ENCODE data around the gene FNBP1.
"Not testable (repeated sequence)": the region's sequence is repeated elsewhere in the genome, so short reads cannot be mapped to it uniquely, and the experiment has no call there.

Gene FNBP1

GRCh38 chr9:129979071-129979745 is 63.8 kb downstream of the FNBP1 start:
- in situ Hi-C loops (cut with HindIII; ENCODE audit: low pct_ligation_motif_present, low pct_unique_long_range_greater_than_20kb, low sequenced_read_pairs), result no loop called here
- no peak for DNase-seq

GRCh38 chr9:129972816-129973215 is 70.2 kb downstream of the FNBP1 start:
- in situ Hi-C loops (cut with HindIII; ENCODE audit: low pct_ligation_motif_present, low pct_unique_long_range_greater_than_20kb, low sequenced_read_pairs), result no loop called here
- DNase-seq, result no peak

- DNase-seq, result no peak
- in situ Hi-C loops (cut with HindIII; ENCODE audit: low pct_ligation_motif_present, low pct_unique_long_range_greater_than_20kb, low sequenced_read_pairs), result no loop called here
These were observed 74.1 kb downstream of the FNBP1 start for GRCh38 chr9:129968690-129969485.

DNA sequence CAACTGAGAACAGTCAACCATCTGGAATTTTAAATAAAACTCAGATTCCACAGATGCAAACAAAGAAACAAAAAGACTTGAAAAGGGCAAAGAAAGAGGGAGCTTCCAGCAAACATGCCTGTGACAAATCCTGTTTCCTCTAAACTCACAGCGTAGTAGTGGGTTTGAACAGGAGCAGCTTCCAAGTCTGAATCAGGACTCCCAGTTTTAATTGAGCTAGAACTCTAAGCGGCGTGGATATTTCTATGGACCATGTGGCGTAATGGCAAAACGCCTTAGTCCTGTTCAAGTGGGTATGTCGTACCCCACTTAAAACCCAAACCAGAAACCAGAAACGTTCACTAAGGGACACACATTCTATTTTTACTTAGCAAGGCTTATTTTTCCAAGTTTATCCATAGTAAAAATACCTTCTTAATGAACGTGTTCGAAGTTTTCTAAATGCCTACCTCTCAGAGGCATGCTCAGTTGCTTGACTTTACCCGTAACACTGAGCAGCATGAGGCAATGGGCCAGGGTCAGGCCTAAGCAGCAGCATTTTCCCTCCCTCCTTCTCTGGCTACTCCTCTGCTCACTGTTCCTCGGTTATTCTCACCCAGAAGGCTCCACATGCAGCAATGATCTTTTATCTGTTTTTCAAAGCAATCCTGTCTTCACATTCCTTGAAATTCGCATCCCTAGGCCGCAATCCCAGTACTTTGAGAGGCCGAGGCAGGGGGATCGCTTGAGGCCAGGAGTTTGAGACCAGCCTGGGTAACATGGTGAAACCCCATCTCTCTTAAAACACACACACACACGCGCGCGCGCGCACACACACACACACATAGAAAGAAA is 77.9 kb downstream of the FNBP1 start:
- in situ Hi-C loops (cut with HindIII; ENCODE audit: low pct_ligation_motif_present, low pct_unique_long_range_greater_than_20kb, low sequenced_read_pairs), result no loop called here
- no peak for DNase-seq

DNA sequence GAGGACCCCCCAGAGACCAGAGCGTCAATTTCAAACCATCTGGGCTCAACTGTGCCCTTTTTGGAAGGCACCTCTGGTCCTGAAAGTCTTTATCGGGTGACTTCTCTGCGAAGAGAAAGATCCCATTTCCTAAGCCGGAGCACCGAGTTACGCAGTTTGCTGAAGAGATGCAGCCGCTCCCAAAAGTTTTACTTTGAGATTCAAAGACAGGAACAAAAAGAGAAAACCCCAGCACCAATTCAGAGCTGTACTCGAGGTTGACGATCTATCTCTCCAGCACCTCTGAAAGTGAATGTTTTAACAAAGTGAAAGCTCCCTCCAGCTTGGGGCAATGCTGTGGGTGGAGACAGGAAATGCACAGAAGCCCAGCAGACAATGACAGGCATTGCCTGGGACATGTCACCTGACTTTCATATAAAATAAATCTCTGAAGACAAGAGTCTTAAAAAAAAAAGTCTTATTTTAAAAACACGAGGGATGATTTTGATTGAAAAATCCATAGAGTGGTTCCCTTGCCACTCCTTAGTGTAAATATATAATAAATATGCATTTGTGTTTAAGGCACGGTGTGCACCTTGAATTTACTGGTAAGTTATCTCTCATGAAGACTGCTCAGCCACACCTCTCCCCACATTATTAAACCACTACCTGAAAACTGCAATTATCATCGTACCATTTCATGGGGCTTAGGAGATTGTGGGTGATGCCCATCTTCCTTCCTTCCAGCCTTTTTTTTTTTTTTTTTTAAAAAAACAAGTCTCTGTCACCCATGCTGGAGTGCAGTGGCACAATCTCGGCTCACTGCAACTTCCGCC is 79.9 kb downstream of the FNBP1 start:
- in situ Hi-C loops (cut with HindIII; ENCODE audit: low pct_ligation_motif_present, low pct_unique_long_range_greater_than_20kb, low sequenced_read_pairs), result no loop called here
- no peak for DNase-seq

DNA sequence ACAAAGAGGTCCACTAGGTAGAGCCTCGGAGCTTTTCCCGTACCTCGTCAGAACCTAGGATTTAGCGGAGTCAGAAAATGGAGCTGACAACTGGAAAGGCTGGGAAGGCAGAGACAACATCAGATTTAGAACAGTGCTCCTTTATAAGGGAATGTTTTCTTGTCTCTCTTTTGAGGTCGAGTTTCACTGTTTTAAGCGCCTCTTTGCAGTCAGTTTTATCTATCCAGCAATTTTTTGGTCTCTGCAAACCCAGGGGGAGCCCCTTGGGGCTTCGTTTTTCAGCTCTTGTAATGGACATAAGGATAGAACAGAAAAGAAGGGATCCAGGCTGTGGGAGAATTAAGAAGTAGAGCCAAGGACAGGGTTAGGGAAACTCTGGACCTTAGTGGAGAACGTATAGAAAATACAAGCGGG is 80.5 kb downstream of the FNBP1 start:
- no peak for DNase-seq
- in situ Hi-C loops (cut with HindIII; ENCODE audit: low pct_ligation_motif_present, low pct_unique_long_range_greater_than_20kb, low sequenced_read_pairs), result no loop called here

- in situ Hi-C loops (cut with HindIII; ENCODE audit: low pct_ligation_motif_present, low pct_unique_long_range_greater_than_20kb, low sequenced_read_pairs), result no loop called here
- no peak for DNase-seq
These were observed 84.2 kb downstream of the FNBP1 start for GRCh38 chr9:129958796-129959195.

GRCh38 chr9:129954868-129955550 is 88.0 kb downstream of the FNBP1 start:
- in situ Hi-C loops (cut with HindIII; ENCODE audit: low pct_ligation_motif_present, low pct_unique_long_range_greater_than_20kb, low sequenced_read_pairs), result no loop called here

DNA sequence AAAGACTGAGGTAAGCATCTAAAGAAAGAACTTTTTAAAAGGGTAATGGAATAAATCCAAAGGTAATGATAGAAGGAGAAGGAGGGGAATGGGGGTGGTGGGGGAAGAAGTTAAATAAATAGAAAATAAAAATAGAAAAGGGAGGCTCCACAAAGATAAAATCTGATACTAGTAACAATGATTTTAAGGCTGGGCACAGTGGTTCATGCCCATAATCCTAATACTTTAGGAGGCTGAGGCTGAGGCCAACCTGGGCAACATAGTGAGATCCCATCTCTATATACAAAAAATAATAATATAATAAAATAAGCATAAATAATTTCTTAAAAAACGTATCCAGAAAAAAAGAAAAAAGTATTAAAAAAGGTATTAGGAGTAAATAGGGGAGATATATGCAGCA is 89.3 kb downstream of the FNBP1 start:
- DNase-seq, result no peak
- in situ Hi-C loops (cut with HindIII; ENCODE audit: low pct_ligation_motif_present, low pct_unique_long_range_greater_than_20kb, low sequenced_read_pairs), result no loop called here

More at GRCh38 chr9:129954868-129955550, 88.0 kb downstream of the FNBP1 start:
- no peak for DNase-seq

GRCh38 chr9:129952337-129952736 is 90.7 kb downstream of the FNBP1 start:
- no peak for DNase-seq
- in situ Hi-C loops (cut with HindIII; ENCODE audit: low pct_ligation_motif_present, low pct_unique_long_range_greater_than_20kb, low sequenced_read_pairs), result no loop called here

DNA sequence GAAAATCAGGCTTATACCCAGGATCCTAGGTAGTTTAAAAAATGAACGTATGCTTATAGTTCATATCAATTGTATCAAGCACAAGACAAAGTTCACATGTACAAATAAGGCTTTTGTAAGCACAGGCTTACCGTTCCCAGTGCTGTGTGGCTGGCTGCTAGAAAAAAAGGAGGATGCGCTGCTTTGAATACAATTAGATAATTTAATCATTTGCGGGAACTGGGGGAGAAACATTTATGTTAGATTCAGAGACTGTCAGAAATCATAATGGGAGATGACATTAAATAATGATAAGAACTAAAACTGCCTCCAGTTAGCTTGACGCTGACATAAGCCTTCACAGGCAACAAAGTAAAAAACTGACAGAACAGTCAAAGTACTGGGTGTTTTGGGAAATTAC is 93.2 kb downstream of the FNBP1 start:
- no peak for DNase-seq
- in situ Hi-C loops (cut with HindIII; ENCODE audit: low pct_ligation_motif_present, low pct_unique_long_range_greater_than_20kb, low sequenced_read_pairs), result no loop called here

DNA sequence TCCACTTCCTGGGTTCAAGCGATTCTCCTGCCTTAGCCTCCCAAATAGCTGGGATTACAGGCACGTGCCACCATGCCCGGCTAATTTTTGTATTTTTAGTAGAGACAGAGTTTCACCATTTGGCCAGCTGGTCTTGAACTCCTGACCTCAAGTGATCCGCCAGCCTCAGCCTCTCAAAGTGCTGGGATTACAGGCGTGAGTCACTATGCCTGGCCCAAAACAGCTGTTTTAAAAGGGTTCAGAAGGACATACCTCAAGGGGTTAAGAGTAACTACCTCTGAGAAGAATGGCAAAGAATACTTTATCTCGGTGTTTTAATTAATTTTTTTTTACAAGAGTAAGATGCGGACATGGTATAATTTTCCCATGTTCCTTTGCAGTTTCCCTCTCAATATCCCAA is 94.4 kb downstream of the FNBP1 start:
- in situ Hi-C loops (cut with HindIII; ENCODE audit: low pct_ligation_motif_present, low pct_unique_long_range_greater_than_20kb, low sequenced_read_pairs); DNase-seq: not testable (repeated sequence)

- in situ Hi-C loops (cut with HindIII; ENCODE audit: low pct_ligation_motif_present, low pct_unique_long_range_greater_than_20kb, low sequenced_read_pairs), result no loop called here
- DNase-seq, result no peak
These were observed 96.6 kb downstream of the FNBP1 start for GRCh38 chr9:129946246-129946995.

- DNase-seq, result no peak
- in situ Hi-C loops (cut with HindIII; ENCODE audit: low pct_ligation_motif_present, low pct_unique_long_range_greater_than_20kb, low sequenced_read_pairs), result no loop called here
These were observed 97.7 kb downstream of the FNBP1 start for GRCh38 chr9:129945314-129945713.

DNA sequence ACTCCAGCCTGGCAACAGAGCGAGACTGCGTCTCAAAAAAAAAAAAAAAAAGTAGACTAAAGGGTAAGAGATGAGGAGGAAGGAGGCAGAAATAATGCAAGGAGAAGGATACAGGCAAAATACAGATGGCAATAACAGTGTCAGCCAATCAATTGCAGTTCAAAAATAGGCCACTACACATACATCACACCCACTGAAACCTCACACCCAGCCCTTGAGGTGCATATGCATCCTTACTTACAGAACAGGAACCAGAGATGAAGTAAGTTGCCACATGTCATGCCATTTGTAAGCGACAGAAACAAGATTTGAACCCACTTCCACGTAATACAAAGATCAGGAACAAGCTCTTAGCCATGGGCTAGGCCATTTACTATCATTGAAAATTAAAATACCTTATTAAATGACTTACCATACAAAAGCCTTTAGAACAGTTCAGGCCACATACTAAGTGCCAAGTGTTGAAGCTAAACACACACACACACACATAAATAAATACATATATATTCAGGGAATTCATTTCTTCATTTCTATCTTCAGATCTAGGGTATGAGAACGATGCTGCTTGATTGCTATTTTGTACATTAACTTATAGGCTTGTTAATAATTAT is 98.4 kb downstream of the FNBP1 start:
- no peak for DNase-seq
- in situ Hi-C loops (cut with HindIII; ENCODE audit: low pct_ligation_motif_present, low pct_unique_long_range_greater_than_20kb, low sequenced_read_pairs), result no loop called here

DNA sequence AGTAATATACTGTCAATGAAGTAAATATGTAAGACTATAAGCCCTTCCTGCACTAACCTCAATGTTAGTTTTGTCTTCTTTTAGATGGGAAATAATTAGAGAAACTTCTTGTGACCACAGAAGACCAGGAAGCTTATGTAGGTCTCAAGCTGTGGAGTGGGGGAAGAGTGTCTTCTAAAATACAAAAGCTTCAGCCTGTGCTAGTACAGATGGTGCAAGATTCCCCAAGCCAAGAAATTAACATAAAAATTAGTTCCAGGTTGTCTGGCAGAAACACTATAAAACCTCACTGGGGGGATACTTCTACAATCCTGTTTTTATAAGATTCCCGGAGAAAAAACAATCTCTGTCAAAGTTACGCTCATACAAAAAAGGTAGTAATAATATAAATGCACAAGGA is 103.6 kb downstream of the FNBP1 start:
- DNase-seq, result no peak
- in situ Hi-C loops (cut with HindIII; ENCODE audit: low pct_ligation_motif_present, low pct_unique_long_range_greater_than_20kb, low sequenced_read_pairs), result no loop called here
